ENCODE results near the gene DNAJC12.

DNA sequence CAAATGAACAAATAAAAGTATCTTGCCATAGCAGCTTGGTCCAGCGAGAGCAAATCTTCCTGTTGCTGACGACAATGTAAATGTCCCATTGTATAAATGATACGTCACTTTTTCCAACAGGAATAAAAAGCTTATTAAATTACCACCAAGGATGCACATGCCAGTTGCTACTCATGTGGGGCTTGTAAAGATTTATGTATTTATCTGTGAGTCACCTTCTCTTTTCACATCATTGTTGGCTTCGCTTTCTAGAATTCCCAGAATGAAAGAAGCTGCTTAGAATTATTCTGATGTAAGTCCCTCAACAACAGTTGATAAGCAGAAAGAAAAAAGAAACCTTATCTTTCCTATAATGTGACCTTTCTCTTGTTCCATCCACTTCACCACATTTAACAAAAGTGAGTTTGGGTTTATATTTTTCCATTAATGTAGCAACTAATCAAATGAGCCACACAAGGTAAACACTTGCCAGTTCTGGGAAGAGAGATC lies 22.4 kb downstream of the DNAJC12 start:
- TF ChIP-seq GATA2 (IDR thresholded peaks at IDR 0.05; ENCODE audit: low read depth, low read length) (no peak), GATA3 (IDR thresholded peaks at IDR 0.05; ENCODE audit: low read depth, low read length) (no peak)

Data from SH-SY5Y (cell line).